GM21367 (cell line): Measurements from ENCODE around the gene USP48.
"Not testable (repeated sequence)": the region's sequence is repeated elsewhere in the genome, so short reads cannot be mapped to it uniquely, and the experiment has no call there.

Experiments
- ATAC-seq: cut with Tn5 transposase; IDR thresholded peaks from one replicate; pipeline ENCODE4 v1.9.1; 2021; ENCODE audit not compliant: unreplicated experiment

The USP48 gene

GRCh38 chr1:21774835-21775549, 8.0 kb downstream of the USP48 start:
- ATAC-seq: no peak

GRCh38 chr1:21773585-21773984, 9.4 kb downstream of the USP48 start:
- ATAC-seq: no peak

GRCh38 chr1:21771672-21772071, 11.3 kb downstream of the USP48 start:
- ATAC-seq: not testable (repeated sequence)

GRCh38 chr1:21770602-21771001, 12.3 kb downstream of the USP48 start:
- not testable (repeated sequence) for ATAC-seq

GRCh38 chr1:21770201-21770600, 12.7 kb downstream of the USP48 start:
- ATAC-seq: no peak

GRCh38 chr1:21767106-21767505, 15.8 kb downstream of the USP48 start:
- ATAC-seq: not testable (repeated sequence)

- no peak for ATAC-seq
Observed at GRCh38 chr1:21766210-21766609, 16.7 kb downstream of the USP48 start.

- no peak for ATAC-seq
Observed at GRCh38 chr1:21764615-21765423, 18.1 kb downstream of the USP48 start.

- no peak for ATAC-seq
Observed at GRCh38 chr1:21763694-21764419, 19.1 kb downstream of the USP48 start.

GRCh38 chr1:21763236-21763635, 19.7 kb downstream of the USP48 start:
- no peak for ATAC-seq

GRCh38 chr1:21762022-21762404, 20.9 kb downstream of the USP48 start:
- peak; percentile 41 for ATAC-seq

- ATAC-seq: no peak
Observed at GRCh38 chr1:21761052-21761451, 21.9 kb downstream of the USP48 start.

GRCh38 chr1:21759818-21760217, 23.1 kb downstream of the USP48 start:
- no peak for ATAC-seq

GRCh38 chr1:21759182-21759581, 23.8 kb downstream of the USP48 start:
- no peak for ATAC-seq

- no peak for ATAC-seq
Observed at GRCh38 chr1:21758614-21759013, 24.3 kb downstream of the USP48 start.

- no peak for ATAC-seq
Observed at GRCh38 chr1:21756393-21757089, 26.4 kb downstream of the USP48 start.

GRCh38 chr1:21755067-21755466, 27.9 kb downstream of the USP48 start:
- ATAC-seq: no peak

GRCh38 chr1:21754583-21754982, 28.4 kb downstream of the USP48 start:
- no peak for ATAC-seq

GRCh38 chr1:21752186-21752585, 30.8 kb downstream of the USP48 start:
- no peak for ATAC-seq

GRCh38 chr1:21751281-21751680, 31.7 kb downstream of the USP48 start:
- ATAC-seq: no peak

- ATAC-seq: no peak
Observed at GRCh38 chr1:21750841-21751240, 32.1 kb downstream of the USP48 start.
